Epidermal melanocyte (primary cell): ENCODE results near the gene STYX.
"Not testable (repeated sequence)": the region's sequence is repeated elsewhere in the genome, so short reads cannot be mapped to it uniquely, and the experiment has no call there.

ENCODE experiments used
- DNase-seq: peaks from one replicate; pipeline ENCODE4 v3.0.0; 2011; ENCODE audit warnings: low spot score; ENCODE audit not compliant: insufficient read length

Gene STYX

GRCh38 chr14:52724360-52724644 lies 5.7 kb upstream of the STYX start:
- DNase-seq = no peak

GRCh38 chr14:52727509-52727908 lies 2.5 kb upstream of the STYX start:
- DNase-seq = not testable (repeated sequence)

- not testable (repeated sequence) for DNase-seq
These were observed 931 bp upstream of the STYX start for GRCh38 chr14:52729035-52729434.

GRCh38 chr14:52729585-52729924 lies 411 bp upstream of the STYX start:
- DNase-seq = no peak

- DNase-seq = no peak
These were observed 744 bp downstream of the STYX start for GRCh38 chr14:52730709-52731111.

- no peak for DNase-seq
These were observed 3.9 kb downstream of the STYX start for GRCh38 chr14:52733824-52734223.

- no peak for DNase-seq
These were observed 6.0 kb downstream of the STYX start for GRCh38 chr14:52735921-52736489.

GRCh38 chr14:52738409-52738808 lies 8.4 kb downstream of the STYX start:
- DNase-seq = no peak

- no peak for DNase-seq
These were observed 10.8 kb downstream of the STYX start for GRCh38 chr14:52740751-52741150.

- no peak for DNase-seq
These were observed 11.9 kb downstream of the STYX start for GRCh38 chr14:52741865-52742264.

- no peak for DNase-seq
These were observed 18.8 kb downstream of the STYX start for GRCh38 chr14:52748647-52749292.

- no peak for DNase-seq
These were observed 25.8 kb downstream of the STYX start for GRCh38 chr14:52755607-52756316.

- DNase-seq = no peak
These were observed 29.2 kb downstream of the STYX start for GRCh38 chr14:52759145-52759544.

GRCh38 chr14:52762923-52763322 lies 33.0 kb downstream of the STYX start:
- DNase-seq = not testable (repeated sequence)

- DNase-seq = no peak
These were observed 37.3 kb downstream of the STYX start for GRCh38 chr14:52767058-52767833.

GRCh38 chr14:52769887-52770286 lies 39.9 kb downstream of the STYX start:
- no peak for DNase-seq

- DNase-seq = no peak
These were observed 46.9 kb downstream of the STYX start for GRCh38 chr14:52776816-52777215.

- DNase-seq = no peak
These were observed 48.7 kb downstream of the STYX start for GRCh38 chr14:52778702-52779101.

- DNase-seq = no peak
These were observed 50.9 kb downstream of the STYX start for GRCh38 chr14:52780893-52781292.

GRCh38 chr14:52781629-52782028 lies 51.7 kb downstream of the STYX start:
- DNase-seq = no peak

GRCh38 chr14:52783206-52783605 lies 53.2 kb downstream of the STYX start:
- no peak for DNase-seq

GRCh38 chr14:52786887-52787286 lies 56.9 kb downstream of the STYX start:
- DNase-seq = no peak
